Right lobe of liver (tissue), 4 donors: ENCODE measurements around the gene PREX1.

Source experiments
- POLR2A ChIP-seq: fragments of 450-650 bp; IDR thresholded peaks from one replicate; pipeline ENCODE4 v1.6.1; 2017; ENCODE audit warnings: antibody characterized with exemption, mild to moderate bottlenecking
- TF ChIP-seq, protein P1 (sequence below), 4 donors: fragments of 200-600 bp in 3 of 4; fragments of 450-650 bp in 1 of 4; IDR thresholded peaks; one replicate each; pipeline versions ENCODE4 v1.5.1 to v1.8.0; 2016 to 2022; ENCODE audit warnings: antibody characterized with exemption in 4 of 4, mild to moderate bottlenecking in 2 of 4
- donor health status: DM: no; HTN: no; CAD: no.
- donor health status: DM: no; HTN: no; CAD: no.
- donor health status: DM: no; HTN: yes; CAD: no.

DNA sequence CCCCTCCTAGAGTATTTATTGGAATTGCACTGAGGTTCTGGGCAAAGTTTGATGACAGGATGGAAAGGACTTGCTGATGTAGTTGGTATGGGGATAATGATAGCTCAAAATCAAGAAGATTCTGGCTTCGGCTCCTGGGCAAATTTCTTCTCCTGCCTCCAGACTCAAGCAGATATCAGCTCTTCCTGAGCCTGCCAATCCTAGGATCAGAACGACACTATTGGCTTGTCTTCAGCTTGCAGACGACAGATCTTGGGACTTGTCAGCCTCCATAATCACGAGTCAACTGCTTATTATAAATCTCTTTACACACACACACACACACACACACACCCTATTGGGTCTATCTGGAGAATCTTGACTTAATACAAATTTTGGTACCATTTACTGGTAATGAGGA, 131.1 kb downstream of the PREX1 start:
- TF ChIP-seq, protein P1, sequence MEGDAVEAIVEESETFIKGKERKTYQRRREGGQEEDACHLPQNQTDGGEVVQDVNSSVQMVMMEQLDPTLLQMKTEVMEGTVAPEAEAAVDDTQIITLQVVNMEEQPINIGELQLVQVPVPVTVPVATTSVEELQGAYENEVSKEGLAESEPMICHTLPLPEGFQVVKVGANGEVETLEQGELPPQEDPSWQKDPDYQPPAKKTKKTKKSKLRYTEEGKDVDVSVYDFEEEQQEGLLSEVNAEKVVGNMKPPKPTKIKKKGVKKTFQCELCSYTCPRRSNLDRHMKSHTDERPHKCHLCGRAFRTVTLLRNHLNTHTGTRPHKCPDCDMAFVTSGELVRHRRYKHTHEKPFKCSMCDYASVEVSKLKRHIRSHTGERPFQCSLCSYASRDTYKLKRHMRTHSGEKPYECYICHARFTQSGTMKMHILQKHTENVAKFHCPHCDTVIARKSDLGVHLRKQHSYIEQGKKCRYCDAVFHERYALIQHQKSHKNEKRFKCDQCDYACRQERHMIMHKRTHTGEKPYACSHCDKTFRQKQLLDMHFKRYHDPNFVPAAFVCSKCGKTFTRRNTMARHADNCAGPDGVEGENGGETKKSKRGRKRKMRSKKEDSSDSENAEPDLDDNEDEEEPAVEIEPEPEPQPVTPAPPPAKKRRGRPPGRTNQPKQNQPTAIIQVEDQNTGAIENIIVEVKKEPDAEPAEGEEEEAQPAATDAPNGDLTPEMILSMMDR (IDR thresholded peaks at IDR 0.05) = no peak
- no peak for TF ChIP-seq POLR2A
